ENCODE data around the gene SERGEF.

Gene SERGEF

DNA sequence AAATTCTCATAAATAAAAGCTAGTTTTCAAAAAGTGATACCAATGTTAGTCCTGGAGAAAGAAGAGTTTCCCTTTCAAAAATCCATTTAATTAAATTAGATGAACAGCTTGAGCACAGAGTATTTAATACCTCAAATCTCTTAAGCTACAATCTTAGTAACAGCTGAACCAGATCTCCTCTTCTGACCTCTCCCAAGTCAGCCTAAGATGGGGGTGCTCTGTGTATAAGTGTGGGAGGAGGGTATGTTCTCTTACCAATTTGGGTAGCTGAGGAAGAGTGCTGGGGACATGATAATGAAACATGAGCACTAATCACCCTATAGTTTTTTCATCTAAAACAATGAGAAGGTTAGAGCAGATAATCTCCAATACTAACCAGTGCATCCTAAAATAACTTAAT, 23.6 kb upstream of the SERGEF start:
- no peak for TF ChIP-seq CTCF (conservative IDR thresholded peaks at IDR 0.05; ENCODE audit: low read depth, low read length)
- H3K4me3 ChIP-seq (ENCODE audit: low read length): no peak overlapping the region
- no peak for DNase-seq (ENCODE audit: low read depth)

- H3K4me3 ChIP-seq (ENCODE audit: low read length): no peak overlapping the region
- no peak for DNase-seq (ENCODE audit: low read depth)
- no peak for TF ChIP-seq CTCF (conservative IDR thresholded peaks at IDR 0.05; ENCODE audit: low read depth, low read length)
Measured at GRCh38 chr11:18027475-18027874, 14.6 kb upstream of the SERGEF start.

DNA sequence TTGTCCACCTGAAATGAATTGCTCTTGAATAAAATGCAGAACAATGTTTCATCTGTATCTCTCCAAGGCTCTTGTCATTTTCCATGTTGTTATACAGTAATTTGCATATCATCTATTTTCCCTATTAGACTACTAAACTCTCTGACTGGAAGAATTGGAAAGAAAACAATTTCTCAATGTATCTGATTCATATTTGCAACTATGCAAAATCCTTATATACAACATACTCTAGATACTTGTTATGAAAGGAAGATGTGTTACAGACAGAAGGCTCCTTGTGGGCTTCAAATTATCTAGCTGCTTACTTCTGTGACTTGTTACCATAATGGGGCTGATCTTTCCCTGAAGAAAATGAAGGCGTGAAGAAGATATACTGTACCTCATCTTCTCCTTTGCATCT, 9.6 kb upstream of the SERGEF start:
- no peak overlapping the region for H3K4me3 ChIP-seq (ENCODE audit: low read length)
- TF ChIP-seq CTCF (conservative IDR thresholded peaks at IDR 0.05; ENCODE audit: low read depth, low read length): no peak
- no peak for DNase-seq (ENCODE audit: low read depth)

DNA sequence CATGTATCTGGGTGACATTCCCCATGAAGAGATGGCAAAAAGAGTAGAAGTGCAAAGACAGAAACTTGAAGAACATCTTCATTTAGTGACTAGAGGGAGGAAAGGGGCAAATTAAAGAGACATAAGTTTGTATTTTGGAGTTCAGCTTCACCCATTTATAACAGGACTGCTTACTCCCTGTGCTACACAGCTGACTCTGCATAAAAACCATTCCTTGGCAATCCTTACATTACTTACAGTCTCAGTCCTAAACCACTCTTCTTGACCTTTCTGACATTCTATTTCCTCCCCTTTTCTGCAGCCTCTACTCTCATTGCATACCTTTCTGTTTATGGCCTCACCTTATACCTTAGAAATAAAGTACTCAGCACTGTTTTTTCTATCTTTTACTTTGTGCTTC, 6.8 kb upstream of the SERGEF start:
- TF ChIP-seq CTCF (conservative IDR thresholded peaks at IDR 0.05; ENCODE audit: low read depth, low read length): no peak
- no peak overlapping the region for H3K4me3 ChIP-seq (ENCODE audit: low read length)
- no peak for DNase-seq (ENCODE audit: low read depth)

- no peak for DNase-seq (ENCODE audit: low read depth)
- TF ChIP-seq CTCF (conservative IDR thresholded peaks at IDR 0.05; ENCODE audit: low read depth, low read length): no peak
- no peak overlapping the region for H3K4me3 ChIP-seq (ENCODE audit: low read length)
Measured at GRCh38 chr11:18016789-18017188, 3.9 kb upstream of the SERGEF start.

DNA sequence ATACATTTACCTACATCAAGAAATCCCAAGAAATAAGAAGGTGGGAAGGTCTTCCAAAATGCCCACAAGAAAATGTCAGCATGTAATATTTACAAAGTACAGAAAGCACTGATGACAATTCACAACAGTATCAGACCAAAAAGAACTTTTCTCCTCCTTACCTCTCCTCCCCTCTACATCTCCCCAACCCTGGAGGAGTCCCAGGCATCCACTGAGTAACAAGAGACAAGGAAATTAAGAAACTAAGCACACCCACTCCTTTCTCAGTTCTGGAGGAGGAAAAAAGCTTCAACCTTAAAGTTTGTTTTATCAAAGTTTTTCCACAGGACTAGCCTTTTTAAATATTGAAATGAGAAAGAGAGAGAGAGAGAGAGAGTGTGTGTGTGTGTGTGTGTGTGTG, 2.0 kb upstream of the SERGEF start:
- no peak overlapping the region for H3K4me3 ChIP-seq (ENCODE audit: low read length)
- DNase-seq (ENCODE audit: low read depth): no peak
- no peak for TF ChIP-seq CTCF (conservative IDR thresholded peaks at IDR 0.05; ENCODE audit: low read depth, low read length)

- TF ChIP-seq CTCF (conservative IDR thresholded peaks at IDR 0.05; ENCODE audit: low read depth, low read length): no peak
- H3K4me3 ChIP-seq (ENCODE audit: low read length): peak overlapping the region; percentile 88
- DNase-seq (ENCODE audit: low read depth): no peak
Measured at GRCh38 chr11:18013790-18014507, 1.1 kb upstream of the SERGEF start.
